Measurements from ENCODE around the gene CD300H. TPM values are rescaled to one million over a fixed set of nuclear protein-coding genes. Genes with fewer than 3 reads are reported as not detected.

Gene CD300H
- total RNA-seq, 4 donors from 2014 or later: not detected

DNA sequence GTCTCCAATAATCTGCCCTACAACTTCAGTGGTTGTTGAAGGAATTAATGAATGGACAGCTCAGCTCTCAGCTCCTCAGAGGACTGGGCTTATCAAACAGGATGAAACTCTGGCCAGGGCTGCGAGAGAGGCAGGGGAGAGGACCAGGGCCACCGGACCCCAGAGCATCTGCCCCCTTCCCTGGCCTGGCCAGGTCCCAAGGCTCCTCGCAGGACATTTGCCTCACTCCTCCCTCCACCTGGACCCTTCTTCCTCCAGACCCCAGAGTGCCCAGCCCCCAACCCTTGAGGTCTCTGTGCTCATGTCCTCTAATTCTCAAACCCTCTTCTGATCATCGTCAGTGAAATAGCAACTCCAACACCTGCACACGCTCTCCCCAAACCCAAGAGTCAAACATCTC, 25.1 kb downstream of the CD300H start:
- no peak for DNase-seq (ENCODE audit: low spot score in 2 of 2)
- Histone ChIP-seq H3K4me3 (no peak overlapping the region), H3K9me3 (no peaks in the 10 kb centered on the region), H3K4me1 (no peaks in the 10 kb centered on the region), H3K27me3 (peaks cover under 1% of the 10 kb centered on the region), H3K27ac (no peak overlapping the region), H3K36me3 (no peaks in the 10 kb centered on the region)
- WGBS: 90% methylated on average over 5 of the region's 5 CpGs
- no peak for TF ChIP-seq CTCF (IDR thresholded peaks at IDR 0.05)
- TF ChIP-seq POLR2AphosphoS5 (IDR thresholded peaks at IDR 0.05): no peak

- DNase-seq (ENCODE audit: low spot score in 2 of 2): no peak
- no peaks in the 10 kb centered on the region for H3K9me3 ChIP-seq
- H3K4me3 ChIP-seq: no peak overlapping the region
- TF ChIP-seq CTCF (IDR thresholded peaks at IDR 0.05): no peak
- TF ChIP-seq EP300 (IDR thresholded peaks at IDR 0.05): no peak
- no peak for TF ChIP-seq POLR2AphosphoS5 (IDR thresholded peaks at IDR 0.05)
- no peak for TF ChIP-seq POLR2A (IDR thresholded peaks at IDR 0.05)
- H3K27me3 ChIP-seq: peaks cover 3% of the 10 kb centered on the region
- H3K36me3 ChIP-seq: no peaks in the 10 kb centered on the region
- H3K4me1 ChIP-seq: no peaks in the 10 kb centered on the region
- 76% methylated on average over 23 of the region's 23 CpGs for WGBS
- H3K27ac ChIP-seq: no peak overlapping the region
Observed at GRCh38 chr17:74541176-74542111, 25.9 kb downstream of the CD300H start.

- H3K27ac ChIP-seq: no peak overlapping the region
- H3K36me3 ChIP-seq: no peaks in the 10 kb centered on the region
- no peak for DNase-seq (ENCODE audit: low spot score in 2 of 2)
- no peaks in the 10 kb centered on the region for H3K4me1 ChIP-seq
- TF ChIP-seq CTCF (IDR thresholded peaks at IDR 0.05) (no peak), EP300 (IDR thresholded peaks at IDR 0.05) (no peak), POLR2A (IDR thresholded peaks at IDR 0.05) (no peak), POLR2AphosphoS5 (IDR thresholded peaks at IDR 0.05) (no peak)
- no peak overlapping the region for H3K4me3 ChIP-seq
- H3K9me3 ChIP-seq: no peaks in the 10 kb centered on the region
- peaks cover 5% of the 10 kb centered on the region for H3K27me3 ChIP-seq
- 71% methylated on average over 10 of the region's 10 CpGs for WGBS
Observed at GRCh38 chr17:74539281-74539820, 28.0 kb downstream of the CD300H start.

DNA sequence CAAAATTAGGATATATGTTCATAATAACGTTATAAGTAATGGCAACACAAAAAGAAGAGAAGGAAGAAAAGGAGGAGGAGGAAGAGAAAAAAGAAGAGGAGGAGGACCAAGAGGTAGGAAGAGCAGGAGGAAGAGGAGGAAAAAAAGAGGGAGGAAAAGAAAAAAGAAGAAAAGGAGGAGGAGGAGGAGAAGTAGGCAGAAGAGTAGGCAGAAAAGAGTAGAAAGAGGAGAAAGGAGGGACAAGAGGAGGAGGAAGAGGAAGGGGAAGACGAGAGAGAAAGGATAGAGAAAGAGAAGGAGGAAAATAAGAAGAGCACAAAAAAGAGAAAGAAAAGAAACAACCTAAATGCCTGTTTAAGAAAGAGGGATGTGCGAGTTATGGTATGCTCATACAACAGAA, 30.4 kb downstream of the CD300H start:
- Histone ChIP-seq H3K9me3 (no peaks in the 10 kb centered on the region), H3K4me1 (no peaks in the 10 kb centered on the region), H3K27me3 (peaks cover 7% of the 10 kb centered on the region), H3K27ac (no peak overlapping the region), H3K36me3 (no peaks in the 10 kb centered on the region), H3K4me3 (no peak overlapping the region)
- 69% methylated on average over 3 of the region's 3 CpGs for WGBS
- TF ChIP-seq EP300 (IDR thresholded peaks at IDR 0.05) (no peak), CTCF (IDR thresholded peaks at IDR 0.05) (no peak), POLR2AphosphoS5 (IDR thresholded peaks at IDR 0.05) (no peak), POLR2A (IDR thresholded peaks at IDR 0.05) (no peak)
- no peak for DNase-seq (ENCODE audit: low spot score in 2 of 2)

GRCh38 chr17:74532115-74532514, 35.2 kb downstream of the CD300H start:
- WGBS: 61% methylated on average over 10 of the region's 10 CpGs
- Histone ChIP-seq H3K27me3 (peaks cover 9% of the 10 kb centered on the region), H3K4me1 (no peaks in the 10 kb centered on the region), H3K4me3 (peak overlapping the region; percentile 6), H3K27ac (no peak overlapping the region), H3K9me3 (no peaks in the 10 kb centered on the region), H3K36me3 (no peaks in the 10 kb centered on the region)
- peak; percentile 68 to 79 for DNase-seq (ENCODE audit: low spot score in 2 of 2)
- TF ChIP-seq POLR2A (IDR thresholded peaks at IDR 0.05): no peak
- no peak for TF ChIP-seq POLR2AphosphoS5 (IDR thresholded peaks at IDR 0.05)
- no peak for TF ChIP-seq CTCF (IDR thresholded peaks at IDR 0.05)
- no peak for TF ChIP-seq EP300 (IDR thresholded peaks at IDR 0.05)
